GM13977 (cell line): ENCODE results near the gene HYLS1.
"Not testable (repeated sequence)": the region's sequence is repeated elsewhere in the genome, so short reads cannot be mapped to it uniquely, and the experiment has no call there.

Experiments
- DNase-seq: peaks from one replicate; pipeline ENCODE4 v3.0.0; 2012; ENCODE audit warnings: low spot score
- in situ Hi-C: fragments of 300-500 bp; cut with MboI; formaldehyde crosslinking; loops from one replicate; pipeline ENCODE4 v1.12.0; 2022; ENCODE audit warnings: low sequenced_read_pairs, low pct_unique_long_range_greater_than_20kb, mixed read lengths, inconsistent platforms; ENCODE audit not compliant: unreplicated experiment
- TF ChIP-seq, protein P1 (sequence below): IDR thresholded peaks from 2 replicates; pipeline ENCODE4 v1.5.1; 2012; ENCODE audit warnings: mild to moderate bottlenecking, control low read depth; ENCODE audit not compliant: insufficient read depth; ENCODE audit errors: extremely low read depth, missing control alignments

Gene HYLS1, protein sequence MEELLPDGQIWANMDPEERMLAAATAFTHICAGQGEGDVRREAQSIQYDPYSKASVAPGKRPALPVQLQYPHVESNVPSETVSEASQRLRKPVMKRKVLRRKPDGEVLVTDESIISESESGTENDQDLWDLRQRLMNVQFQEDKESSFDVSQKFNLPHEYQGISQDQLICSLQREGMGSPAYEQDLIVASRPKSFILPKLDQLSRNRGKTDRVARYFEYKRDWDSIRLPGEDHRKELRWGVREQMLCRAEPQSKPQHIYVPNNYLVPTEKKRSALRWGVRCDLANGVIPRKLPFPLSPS

DNA sequence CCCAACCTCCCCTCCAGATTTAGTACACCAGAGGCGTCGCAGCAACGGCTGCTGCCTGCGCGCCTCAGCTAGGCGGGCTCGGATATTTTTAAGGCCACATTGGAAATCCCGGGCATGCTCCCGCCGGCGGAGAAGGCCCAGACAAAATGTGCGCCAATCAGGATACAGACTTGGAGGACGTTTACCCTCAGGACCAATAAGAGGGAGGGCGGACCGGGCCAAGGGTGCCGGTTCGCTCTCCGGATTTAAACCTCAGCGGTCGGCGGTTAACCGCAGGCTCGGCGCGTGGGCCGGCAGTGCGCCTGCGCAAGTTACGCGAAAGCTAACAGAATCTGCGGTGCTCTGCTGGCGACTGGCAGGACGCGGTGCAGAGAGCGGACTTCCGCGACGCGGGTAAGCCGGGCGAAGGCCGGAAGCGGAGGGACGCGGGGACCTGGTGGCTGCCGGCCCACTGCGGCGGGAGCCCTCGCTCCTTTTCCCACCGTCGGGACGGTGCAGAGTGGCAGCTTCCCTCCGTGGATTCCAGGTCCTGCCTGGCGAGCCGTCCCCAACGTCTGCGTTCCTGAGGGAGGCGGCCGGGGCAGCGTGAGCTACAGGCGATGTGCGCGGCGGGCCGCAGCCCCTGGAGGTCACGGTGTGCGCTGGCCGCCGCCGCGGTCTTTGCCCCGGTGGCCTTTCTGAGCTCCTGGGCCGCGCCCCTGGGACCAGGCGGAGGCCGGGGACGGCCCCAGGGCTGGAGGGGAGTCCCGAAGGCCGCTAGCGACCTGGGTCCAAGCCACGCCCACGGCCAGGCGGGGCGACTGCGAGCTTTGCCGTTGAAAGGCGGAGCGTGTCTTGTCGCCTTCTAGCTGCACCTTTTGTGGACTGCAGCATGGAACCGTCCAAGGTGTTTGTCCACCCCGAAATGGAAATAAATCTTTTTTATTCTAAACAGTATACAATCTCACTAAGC, at the start of gene HYLS1:
Gene HYLS1, plus strand, starts transcription at position 296 of the 952 bp plus-strand sequence. CDS start 11,701 bp downstream, outside the sequence.
- TF ChIP-seq, protein P1, sequence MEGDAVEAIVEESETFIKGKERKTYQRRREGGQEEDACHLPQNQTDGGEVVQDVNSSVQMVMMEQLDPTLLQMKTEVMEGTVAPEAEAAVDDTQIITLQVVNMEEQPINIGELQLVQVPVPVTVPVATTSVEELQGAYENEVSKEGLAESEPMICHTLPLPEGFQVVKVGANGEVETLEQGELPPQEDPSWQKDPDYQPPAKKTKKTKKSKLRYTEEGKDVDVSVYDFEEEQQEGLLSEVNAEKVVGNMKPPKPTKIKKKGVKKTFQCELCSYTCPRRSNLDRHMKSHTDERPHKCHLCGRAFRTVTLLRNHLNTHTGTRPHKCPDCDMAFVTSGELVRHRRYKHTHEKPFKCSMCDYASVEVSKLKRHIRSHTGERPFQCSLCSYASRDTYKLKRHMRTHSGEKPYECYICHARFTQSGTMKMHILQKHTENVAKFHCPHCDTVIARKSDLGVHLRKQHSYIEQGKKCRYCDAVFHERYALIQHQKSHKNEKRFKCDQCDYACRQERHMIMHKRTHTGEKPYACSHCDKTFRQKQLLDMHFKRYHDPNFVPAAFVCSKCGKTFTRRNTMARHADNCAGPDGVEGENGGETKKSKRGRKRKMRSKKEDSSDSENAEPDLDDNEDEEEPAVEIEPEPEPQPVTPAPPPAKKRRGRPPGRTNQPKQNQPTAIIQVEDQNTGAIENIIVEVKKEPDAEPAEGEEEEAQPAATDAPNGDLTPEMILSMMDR, result no peak
- DNase-seq, result peak; percentile 94
- in situ Hi-C loops, result no loop called here

DNA sequence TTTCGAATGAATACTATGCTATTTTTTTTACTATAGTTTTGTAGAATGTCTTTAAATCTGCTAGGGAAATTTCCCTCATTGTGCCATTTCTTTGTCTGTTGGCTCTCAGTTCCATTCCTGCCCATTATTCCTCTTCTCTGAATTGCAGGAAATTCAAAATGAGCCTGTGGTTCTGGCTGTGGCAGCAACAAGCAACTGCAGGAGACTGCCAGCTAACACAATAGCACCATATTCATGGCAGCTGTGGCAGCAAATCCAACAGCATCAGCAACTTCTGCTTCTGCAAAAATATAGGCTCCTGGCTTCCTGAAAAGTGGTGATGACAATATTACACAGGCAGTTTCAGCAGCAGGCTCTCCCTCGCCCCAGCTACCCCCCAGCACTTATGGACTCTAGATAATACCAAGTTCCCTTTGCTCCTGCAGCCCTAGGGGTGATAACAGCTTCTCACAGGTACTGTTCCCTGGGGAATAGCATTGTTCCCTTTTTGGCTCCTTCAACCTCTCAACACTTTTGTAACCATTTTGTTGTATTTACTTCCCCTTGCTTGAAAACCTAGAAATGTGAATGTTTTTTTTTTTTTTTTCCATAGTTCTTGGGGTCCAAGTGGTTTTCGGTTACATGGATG, 45.0 kb upstream of the HYLS1 start:
- in situ Hi-C loops, result no loop called here
- no peak for DNase-seq
- TF ChIP-seq, protein P1, result no peak

DNA sequence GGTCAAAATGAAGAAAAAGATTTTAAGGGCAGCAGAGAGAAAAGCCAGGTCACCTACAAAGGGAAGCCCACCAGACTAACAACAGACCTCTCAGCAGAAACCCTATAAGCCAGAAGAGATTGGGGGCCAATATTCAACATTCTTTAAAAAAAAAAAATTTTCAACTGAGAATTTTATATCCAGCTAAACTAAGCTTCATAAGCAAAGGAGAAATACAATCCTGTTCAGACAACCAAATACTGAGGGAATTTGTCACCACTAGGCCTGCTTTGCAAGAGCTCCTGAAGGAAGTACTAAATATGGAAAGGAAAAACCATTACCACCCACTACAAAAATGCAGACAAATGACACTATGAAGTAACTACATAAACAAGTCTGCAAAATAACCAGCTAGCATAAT, 41.3 kb upstream of the HYLS1 start:
- TF ChIP-seq, protein P1, result no peak
- no peak for DNase-seq
- in situ Hi-C loops, result no loop called here

DNA sequence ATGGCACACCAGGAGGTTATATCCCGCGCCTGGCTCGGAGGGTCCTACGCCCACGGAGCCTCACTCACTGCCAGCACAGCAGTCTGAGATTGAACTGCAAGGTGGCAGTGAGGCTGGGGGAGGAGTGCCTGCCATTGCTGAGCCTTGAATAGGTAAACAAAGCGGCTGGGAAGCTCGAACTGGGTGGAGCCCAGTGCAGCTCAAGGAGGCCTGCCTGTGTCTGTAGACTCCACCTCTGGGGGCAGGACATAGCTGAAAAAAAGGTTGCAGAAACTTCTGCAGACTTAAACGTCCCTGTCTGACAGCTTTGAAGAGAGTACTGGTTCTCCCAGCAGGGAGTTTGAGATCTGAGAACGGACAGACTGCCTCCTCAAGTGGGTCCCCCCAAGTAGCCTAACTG, 29.8 kb upstream of the HYLS1 start:
- DNase-seq, in situ Hi-C loops: not testable (repeated sequence)

DNA sequence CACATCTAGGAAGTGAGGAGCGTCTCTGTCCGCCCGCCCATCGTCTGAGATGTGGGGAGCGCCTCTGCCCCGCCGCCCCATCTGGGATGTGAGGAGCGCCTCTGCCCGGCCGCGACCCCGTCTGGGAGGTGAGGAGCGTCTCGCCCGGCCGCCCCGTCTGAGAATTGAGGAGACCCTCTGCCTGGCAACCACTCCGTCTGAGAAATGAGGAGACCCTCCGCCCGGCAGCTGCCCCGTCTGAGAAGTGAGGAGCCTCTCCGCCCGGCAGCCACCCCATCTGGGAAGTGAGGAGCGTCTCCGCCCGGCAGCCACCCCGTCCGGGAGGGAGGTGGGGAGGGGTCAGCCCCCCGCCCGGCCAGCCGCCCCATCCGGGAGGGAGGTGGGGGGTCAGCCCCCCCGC, 24.7 kb upstream of the HYLS1 start:
- in situ Hi-C loops, DNase-seq: not testable (repeated sequence)

DNA sequence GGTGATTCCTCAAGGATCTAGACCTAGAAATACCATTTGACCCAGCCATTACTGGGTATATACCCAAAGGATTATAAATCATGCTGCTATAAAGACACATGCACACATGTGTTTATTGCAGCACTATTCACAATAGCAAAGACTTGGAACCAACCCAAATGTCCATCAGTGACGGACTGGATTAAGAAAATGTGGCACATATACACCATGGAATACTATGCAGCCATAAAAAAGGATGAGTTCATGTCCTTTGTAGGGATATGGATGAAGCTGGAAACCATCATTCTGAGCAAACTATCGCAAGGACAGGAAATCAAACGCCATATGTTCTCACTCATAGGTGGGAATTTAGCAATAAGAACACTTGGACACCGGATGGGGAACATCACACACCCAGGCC, 22.1 kb upstream of the HYLS1 start:
- DNase-seq, in situ Hi-C loops: not testable (repeated sequence)

DNA sequence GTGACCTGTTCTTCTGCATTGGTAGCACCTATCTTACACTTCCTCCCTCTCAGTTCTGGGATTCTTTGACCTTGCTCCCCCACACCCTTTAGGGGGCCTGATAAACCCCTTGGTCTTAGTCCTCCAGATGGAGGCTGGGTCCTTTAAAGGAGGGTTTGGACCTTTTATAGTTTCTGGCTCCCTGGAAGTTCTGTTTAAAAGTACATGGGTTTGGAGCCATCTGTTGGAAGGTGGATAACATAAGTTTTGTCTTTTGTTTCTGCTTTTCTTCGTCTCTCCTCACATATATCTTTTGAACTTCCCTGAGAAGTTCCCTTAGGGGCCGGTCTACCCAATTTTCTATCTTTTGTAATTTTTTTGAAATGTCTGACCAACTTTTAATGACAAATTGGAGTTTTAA, 17.9 kb upstream of the HYLS1 start:
- DNase-seq, result no peak
- in situ Hi-C loops, result no loop called here
- TF ChIP-seq, protein P1, result no peak
